ENCODE measurements around the gene ATP6V1E1.

Gene ATP6V1E1

GRCh38 chr22:17633217-17633997 lies 4.9 kb upstream of the ATP6V1E1 start:
- DNase-seq, result no peak

- no peak for DNase-seq
Measured at GRCh38 chr22:17631076-17631565, 2.6 kb upstream of the ATP6V1E1 start.

GRCh38 chr22:17629641-17630040 lies 1.1 kb upstream of the ATP6V1E1 start:
- no peak for DNase-seq

- DNase-seq, result no peak
Measured at GRCh38 chr22:17629173-17629489, 582 bp upstream of the ATP6V1E1 start.

GRCh38 chr22:17627961-17628405 lies 566 bp downstream of the ATP6V1E1 start:
- DNase-seq, result no peak

GRCh38 chr22:17613280-17613679 lies 15.3 kb downstream of the ATP6V1E1 start:
- no peak for DNase-seq

- no peak for DNase-seq
Measured at GRCh38 chr22:17612057-17612456, 16.5 kb downstream of the ATP6V1E1 start.

GRCh38 chr22:17607891-17608521 lies 20.5 kb downstream of the ATP6V1E1 start:
- DNase-seq, result no peak

GRCh38 chr22:17606496-17606895 lies 22.1 kb downstream of the ATP6V1E1 start:
- DNase-seq, result no peak

GRCh38 chr22:17603668-17604067 lies 24.9 kb downstream of the ATP6V1E1 start:
- DNase-seq, result no peak

- no peak for DNase-seq
Measured at GRCh38 chr22:17601031-17601430, 27.5 kb downstream of the ATP6V1E1 start.

GRCh38 chr22:17598318-17598717 lies 30.2 kb downstream of the ATP6V1E1 start:
- no peak for DNase-seq

- no peak for DNase-seq
Measured at GRCh38 chr22:17597217-17597616, 31.3 kb downstream of the ATP6V1E1 start.

- no peak for DNase-seq
Measured at GRCh38 chr22:17596226-17596625, 32.3 kb downstream of the ATP6V1E1 start.

- DNase-seq, result no peak
Measured at GRCh38 chr22:17592201-17592600, 36.3 kb downstream of the ATP6V1E1 start.

- DNase-seq, result no peak
Measured at GRCh38 chr22:17590586-17590985, 38.0 kb downstream of the ATP6V1E1 start.

- no peak for DNase-seq
Measured at GRCh38 chr22:17589810-17590375, 38.7 kb downstream of the ATP6V1E1 start.

GRCh38 chr22:17588606-17589005 lies 39.9 kb downstream of the ATP6V1E1 start:
- DNase-seq, result no peak

GRCh38 chr22:17587629-17588028 lies 40.9 kb downstream of the ATP6V1E1 start:
- DNase-seq, result no peak

- no peak for DNase-seq
Measured at GRCh38 chr22:17586831-17587440, 41.6 kb downstream of the ATP6V1E1 start.

GRCh38 chr22:17583151-17583550 lies 45.4 kb downstream of the ATP6V1E1 start:
- no peak for DNase-seq

GRCh38 chr22:17581631-17582030 lies 46.9 kb downstream of the ATP6V1E1 start:
- no peak for DNase-seq

GRCh38 chr22:17581056-17581455 lies 47.5 kb downstream of the ATP6V1E1 start:
- no peak for DNase-seq

Data from GF-D8 (cell line).